Bronchial epithelial cell (primary cell): ENCODE data around the gene ERBB4. TPM values are rescaled to one million over a fixed set of nuclear protein-coding genes. Genes with fewer than 3 reads are reported as not detected.

Source experiments
- DNase-seq: peaks from one replicate; pipeline ENCODE4 v3.0.0-alpha.2; 2010; ENCODE audit warnings: low read depth
- FAIRE-seq: peaks from 2 replicates; lab custom pipeline; 2011; peaks lifted over from hg19 to GRCh38; lab: Jason Lieb, UNC
- H3K27me3 ChIP-seq: 2 replicates; pipeline ENCODE4 v1.5.1; 2011; ENCODE audit warnings: low read length; ENCODE audit not compliant: control insufficient read depth, insufficient read depth
- H3K36me3 ChIP-seq: 2 replicates; pipeline ENCODE4 v1.5.1; 2011; ENCODE audit warnings: low read length; ENCODE audit not compliant: control insufficient read depth, insufficient read depth
- H3K4me3 ChIP-seq: 2 replicates; pipeline ENCODE4 v1.5.1; 2011; ENCODE audit warnings: mild to moderate bottlenecking, low read depth, low read length, control low read depth
- total RNA-seq: library from RNA; depleted of rRNA; stranded (reverse); fragments of >200 nt; gene quantifications from 2 replicates; pipeline ENCODE4 v1.2.1, GENCODE V29; 2014
- TF ChIP-seq, protein P1 (sequence below): IDR thresholded peaks from 2 replicates; pipeline ENCODE4 v1.5.1; 2011; ENCODE audit warnings: mild to moderate bottlenecking, moderate library complexity, low read length, control low read depth, inconsistent platforms; ENCODE audit not compliant: insufficient read depth, severe bottlenecking

Gene ERBB4
- total RNA-seq, 1 donor from 2014 or later, result under 0.01 TPM

DNA sequence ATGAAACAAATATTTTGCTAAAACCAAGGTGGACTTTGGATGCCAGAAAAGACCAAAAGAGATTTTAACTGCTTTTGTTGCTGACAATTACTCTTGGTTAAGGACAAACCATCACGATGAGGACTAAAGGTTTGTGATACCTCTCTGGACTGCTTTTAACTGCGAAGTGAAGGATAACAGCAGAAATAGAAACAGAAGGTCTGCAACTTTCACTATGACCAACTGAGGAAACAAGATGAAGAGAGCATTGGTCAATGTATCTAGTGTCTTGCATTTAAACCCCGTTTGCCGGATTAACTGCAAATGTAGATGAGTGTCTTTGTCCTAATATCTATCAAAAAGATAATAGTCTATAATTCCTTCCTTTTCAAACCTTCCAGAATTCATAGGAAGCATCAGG lies 541.7 kb downstream of the ERBB4 start:
- H3K27me3 ChIP-seq, result no peaks in the 10 kb centered on the region
- no peak for FAIRE-seq
- no peak for DNase-seq
- H3K36me3 ChIP-seq, result no peaks in the 10 kb centered on the region
- H3K4me3 ChIP-seq, result no peak overlapping the region
- TF ChIP-seq, protein P1, sequence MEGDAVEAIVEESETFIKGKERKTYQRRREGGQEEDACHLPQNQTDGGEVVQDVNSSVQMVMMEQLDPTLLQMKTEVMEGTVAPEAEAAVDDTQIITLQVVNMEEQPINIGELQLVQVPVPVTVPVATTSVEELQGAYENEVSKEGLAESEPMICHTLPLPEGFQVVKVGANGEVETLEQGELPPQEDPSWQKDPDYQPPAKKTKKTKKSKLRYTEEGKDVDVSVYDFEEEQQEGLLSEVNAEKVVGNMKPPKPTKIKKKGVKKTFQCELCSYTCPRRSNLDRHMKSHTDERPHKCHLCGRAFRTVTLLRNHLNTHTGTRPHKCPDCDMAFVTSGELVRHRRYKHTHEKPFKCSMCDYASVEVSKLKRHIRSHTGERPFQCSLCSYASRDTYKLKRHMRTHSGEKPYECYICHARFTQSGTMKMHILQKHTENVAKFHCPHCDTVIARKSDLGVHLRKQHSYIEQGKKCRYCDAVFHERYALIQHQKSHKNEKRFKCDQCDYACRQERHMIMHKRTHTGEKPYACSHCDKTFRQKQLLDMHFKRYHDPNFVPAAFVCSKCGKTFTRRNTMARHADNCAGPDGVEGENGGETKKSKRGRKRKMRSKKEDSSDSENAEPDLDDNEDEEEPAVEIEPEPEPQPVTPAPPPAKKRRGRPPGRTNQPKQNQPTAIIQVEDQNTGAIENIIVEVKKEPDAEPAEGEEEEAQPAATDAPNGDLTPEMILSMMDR, result no peak

DNA sequence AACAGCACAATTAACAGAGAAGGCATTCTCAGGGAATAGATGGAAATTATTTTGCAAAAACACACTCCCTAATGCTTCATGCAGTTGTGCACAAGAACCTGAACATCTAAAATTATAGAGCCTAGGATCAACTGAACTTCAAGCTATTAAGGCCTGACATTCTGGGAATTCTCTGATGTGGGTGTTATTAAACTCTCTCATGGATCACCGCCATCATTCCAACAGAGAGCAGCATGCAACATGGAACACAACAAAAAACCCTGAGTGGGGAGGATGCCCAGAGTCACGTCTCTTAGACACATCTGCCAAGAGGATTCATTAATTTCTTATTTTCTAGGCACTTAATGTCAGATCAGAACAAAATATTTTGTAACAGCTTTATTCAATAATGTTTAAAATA lies 543.8 kb downstream of the ERBB4 start:
- no peak for FAIRE-seq
- no peaks in the 10 kb centered on the region for H3K27me3 ChIP-seq
- no peak for DNase-seq
- TF ChIP-seq, protein P1, result no peak
- H3K36me3 ChIP-seq, result no peaks in the 10 kb centered on the region
- H3K4me3 ChIP-seq, result no peak overlapping the region

DNA sequence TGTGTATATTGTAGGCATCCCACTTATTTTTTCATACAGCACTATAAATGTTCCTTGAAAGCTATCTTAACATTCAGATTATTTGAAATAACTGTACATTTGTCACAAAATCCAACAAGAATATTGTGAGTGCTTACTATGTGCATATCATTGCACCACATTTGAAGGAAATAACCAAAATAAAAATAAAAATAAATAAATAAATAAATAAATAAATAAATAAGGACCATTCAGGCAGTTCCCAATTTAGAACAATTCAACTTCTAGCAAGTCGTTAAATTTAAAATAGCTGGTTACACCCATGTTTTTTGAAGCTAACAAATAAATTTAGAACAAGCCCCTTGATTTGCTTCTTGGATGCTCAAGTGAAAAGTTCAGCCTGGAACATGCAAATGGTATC lies 548.3 kb downstream of the ERBB4 start:
- FAIRE-seq (no peak), DNase-seq (no peak)

DNA sequence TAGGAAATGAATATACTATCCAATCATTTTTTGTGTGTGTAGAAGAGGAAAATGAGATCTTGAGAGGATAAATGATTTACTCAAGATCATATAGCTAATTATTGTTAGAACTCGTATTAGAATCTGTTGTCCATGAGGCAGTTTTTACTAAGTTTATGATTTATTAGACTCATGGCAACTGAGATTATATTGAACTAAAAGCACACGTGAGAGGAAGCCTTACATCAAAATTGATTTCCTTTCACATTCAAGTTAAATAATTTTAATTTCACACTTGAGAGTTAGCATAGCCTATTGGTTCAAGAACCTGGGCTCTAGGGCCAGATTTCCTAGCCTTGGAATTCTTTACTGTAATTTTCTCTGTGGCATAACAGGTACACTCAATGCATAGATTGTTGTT lies 552.3 kb downstream of the ERBB4 start:
- no peak for DNase-seq
- no peaks in the 10 kb centered on the region for H3K36me3 ChIP-seq
- no peak for FAIRE-seq
- no peak overlapping the region for H3K4me3 ChIP-seq
- TF ChIP-seq, protein P1, result no peak
- no peaks in the 10 kb centered on the region for H3K27me3 ChIP-seq

More for the DNA sequence above, 548.3 kb downstream of the ERBB4 start:
- no peaks in the 10 kb centered on the region for H3K36me3 ChIP-seq
- no peaks in the 10 kb centered on the region for H3K27me3 ChIP-seq
- H3K4me3 ChIP-seq, result no peak overlapping the region
- TF ChIP-seq, protein P1, result no peak

DNA sequence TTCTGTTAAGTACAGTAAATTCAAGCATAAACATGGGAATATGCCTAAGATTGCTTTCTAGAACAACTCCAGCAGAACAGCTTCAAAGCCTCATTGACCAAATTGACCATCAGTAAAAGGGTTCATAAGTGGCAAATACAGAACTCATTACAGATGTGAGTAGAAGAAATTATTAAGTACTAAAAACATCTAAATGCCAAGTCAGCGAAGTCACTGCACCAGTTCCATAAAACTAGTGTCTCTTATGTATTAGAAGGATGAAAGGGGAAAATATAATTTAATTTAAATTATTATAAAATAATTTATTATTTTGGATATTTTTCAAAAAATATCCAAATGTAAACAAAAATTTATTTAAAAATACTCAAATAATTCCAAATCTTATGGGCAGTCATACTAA lies 553.2 kb downstream of the ERBB4 start:
- Histone ChIP-seq H3K36me3 (no peaks in the 10 kb centered on the region), H3K4me3 (no peak overlapping the region), H3K27me3 (no peaks in the 10 kb centered on the region)
- DNase-seq (no peak), FAIRE-seq (no peak)
- TF ChIP-seq, protein P1, result no peak

DNA sequence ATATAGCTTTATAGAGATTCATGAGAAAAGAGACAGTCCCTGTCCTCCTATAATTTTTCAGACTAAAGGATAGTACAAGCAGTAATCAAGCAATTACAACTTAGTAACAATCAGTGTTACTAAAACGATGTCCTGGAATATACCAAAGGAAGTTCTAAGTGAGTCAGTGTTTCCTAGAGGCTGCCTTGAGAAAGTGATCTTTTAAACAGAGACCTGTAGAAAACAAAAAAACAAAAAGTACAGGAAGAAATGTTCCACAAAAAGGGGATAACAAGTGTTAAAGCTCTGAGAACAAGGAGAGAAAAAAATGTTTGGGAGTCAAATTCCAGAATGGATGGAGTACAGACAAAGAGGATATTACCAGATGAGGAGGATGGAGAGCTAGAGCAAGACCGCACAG lies 556.4 kb downstream of the ERBB4 start:
- TF ChIP-seq, protein P1, result no peak
- H3K36me3 ChIP-seq, result no peaks in the 10 kb centered on the region
- no peak overlapping the region for H3K4me3 ChIP-seq
- H3K27me3 ChIP-seq, result no peaks in the 10 kb centered on the region
- FAIRE-seq (no peak), DNase-seq (no peak)
